GM18526 (cell line): ENCODE data around the gene GRIN2C.

Source experiments
- POLR2A ChIP-seq: IDR thresholded peaks from 3 replicates; pipeline ENCODE4 v1.6.1; 2011; ENCODE audit not compliant: insufficient read length; ENCODE audit errors: extremely low read depth

GRIN2C gene

DNA sequence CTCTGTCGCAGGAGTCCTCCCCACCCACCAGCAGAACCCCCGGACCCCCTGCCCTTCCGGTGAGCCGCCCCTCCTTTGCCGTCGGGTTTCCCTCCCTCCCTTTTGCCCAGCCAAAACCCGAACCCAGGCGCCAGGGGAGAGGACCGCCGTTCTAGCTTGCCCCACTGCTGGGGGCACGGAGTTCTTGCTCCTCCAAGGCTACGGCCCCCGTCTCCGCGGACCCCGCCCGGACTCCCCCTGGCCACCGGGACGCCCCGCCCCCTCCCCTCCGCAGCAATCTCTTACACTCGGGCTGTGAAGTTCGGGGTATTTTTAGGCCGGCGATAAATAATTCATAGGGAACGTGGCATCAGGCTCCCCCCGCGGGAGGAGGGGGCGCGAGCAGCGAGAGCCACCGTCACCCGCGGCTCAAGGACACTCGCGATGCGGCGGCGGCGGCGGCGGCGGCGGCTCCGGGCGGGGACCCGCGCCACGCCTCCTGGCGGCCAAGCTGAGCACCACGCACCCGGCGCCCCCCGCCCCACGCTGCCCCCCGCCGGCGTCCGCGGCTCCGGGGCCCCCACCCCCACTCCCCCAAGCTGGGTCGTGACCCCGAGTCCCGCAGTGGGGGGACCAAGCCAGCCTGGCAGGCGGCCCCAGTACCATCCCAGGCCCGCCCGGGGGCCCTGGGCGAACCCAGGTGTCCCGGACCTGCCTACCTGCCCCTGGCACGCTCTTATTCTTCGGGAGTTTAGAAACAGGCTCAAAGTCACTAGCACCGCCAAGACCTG, at the start of gene GRIN2C:
GRIN2C (minus strand) TSS at position 427 of the 770 bp plus-strand sequence. CDS start 4,793 bp downstream, outside the sequence.
- no peak for TF ChIP-seq POLR2A

DNA sequence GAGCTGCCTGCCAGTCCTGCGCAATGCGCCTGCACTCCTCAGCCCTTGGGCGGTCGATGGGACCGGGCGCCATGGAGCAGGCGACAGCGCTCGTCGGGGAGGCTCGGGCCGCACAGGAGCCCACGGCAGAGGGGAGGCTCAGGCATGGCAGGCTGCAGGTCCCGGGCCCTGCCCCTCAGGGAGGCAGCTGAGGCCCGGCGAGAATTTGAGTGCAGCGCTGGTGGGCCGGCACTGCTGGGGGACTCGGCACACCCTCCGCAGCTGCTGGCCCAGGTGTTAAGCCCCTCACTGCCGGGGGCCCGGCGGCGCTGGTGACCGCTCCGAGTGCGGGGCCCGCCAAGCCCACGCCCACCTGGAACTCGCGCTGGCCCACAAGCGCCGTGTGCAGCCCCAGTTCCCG, 47.3 kb upstream of the GRIN2C start:
- TF ChIP-seq POLR2A = no peak

DNA sequence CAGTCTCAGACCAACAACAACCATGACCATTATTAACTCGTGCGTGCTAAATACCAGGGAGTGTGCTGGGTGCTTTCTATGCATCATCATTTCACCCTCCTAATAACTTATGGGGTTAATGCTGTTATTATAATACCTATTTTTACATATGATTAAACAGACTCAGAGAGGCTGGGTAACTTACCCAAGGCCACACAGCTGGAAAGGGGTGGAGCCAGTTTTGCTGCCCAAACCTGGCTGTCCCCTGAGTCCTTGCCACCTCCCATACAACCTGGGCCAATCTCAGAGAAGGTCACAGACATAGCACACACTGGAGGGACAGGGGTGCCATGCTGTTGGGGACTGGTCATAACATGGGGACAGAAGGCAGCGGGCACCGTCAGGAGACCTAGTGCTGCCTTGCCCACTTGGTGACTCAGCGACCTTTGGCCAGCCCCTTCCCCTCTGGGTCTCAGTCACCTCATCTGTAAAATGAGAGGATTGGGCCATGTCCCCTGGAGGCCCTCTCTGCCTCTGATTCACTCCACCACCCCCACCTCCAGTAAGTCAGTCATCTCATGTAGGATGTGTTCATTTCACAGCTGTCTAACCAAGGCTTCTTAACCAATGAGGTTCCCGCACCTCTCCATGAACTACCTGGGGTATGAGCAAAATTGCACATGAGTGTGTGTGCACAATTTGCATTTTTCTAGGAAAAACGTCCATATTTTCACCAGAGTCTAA, 45.2 kb upstream of the GRIN2C start:
- no peak for TF ChIP-seq POLR2A

DNA sequence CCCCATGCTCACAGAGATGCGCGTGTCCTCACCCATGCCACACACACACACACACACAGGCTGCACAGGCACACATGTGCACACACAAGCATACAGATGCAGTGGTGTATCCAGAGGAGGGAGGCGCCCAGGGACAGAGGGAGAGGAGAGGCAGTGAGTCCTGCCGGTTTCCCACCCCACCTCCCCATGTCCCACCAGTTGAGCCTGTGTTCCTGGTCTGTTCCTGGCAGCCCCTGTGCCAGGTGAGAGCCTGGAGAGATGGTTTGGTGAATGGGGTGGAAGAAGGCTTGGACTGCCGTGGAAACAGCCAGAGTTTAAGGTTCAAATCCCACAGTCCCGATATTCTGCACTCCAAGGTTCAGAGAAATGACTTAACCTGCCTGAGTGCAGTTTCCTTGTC, 44.0 kb upstream of the GRIN2C start:
- TF ChIP-seq POLR2A = no peak

DNA sequence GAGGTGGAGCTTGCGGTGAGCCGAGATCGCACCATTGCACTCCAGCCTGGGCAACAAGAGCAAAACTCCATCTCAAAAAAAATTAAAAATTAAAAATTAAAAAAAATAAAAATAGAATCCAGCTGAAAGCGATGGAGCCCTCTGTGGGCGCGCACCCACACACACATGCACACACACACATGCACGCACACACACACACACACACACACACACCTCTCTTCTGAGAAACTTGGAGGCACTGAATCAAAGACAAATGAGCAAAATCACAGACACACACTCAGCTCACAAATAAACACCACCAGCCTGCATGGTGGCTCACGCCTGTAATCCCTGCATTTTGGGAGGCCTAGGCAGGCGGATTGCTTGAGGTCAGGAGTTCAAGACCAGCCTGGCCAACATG, 43.3 kb upstream of the GRIN2C start:
- no peak for TF ChIP-seq POLR2A

DNA sequence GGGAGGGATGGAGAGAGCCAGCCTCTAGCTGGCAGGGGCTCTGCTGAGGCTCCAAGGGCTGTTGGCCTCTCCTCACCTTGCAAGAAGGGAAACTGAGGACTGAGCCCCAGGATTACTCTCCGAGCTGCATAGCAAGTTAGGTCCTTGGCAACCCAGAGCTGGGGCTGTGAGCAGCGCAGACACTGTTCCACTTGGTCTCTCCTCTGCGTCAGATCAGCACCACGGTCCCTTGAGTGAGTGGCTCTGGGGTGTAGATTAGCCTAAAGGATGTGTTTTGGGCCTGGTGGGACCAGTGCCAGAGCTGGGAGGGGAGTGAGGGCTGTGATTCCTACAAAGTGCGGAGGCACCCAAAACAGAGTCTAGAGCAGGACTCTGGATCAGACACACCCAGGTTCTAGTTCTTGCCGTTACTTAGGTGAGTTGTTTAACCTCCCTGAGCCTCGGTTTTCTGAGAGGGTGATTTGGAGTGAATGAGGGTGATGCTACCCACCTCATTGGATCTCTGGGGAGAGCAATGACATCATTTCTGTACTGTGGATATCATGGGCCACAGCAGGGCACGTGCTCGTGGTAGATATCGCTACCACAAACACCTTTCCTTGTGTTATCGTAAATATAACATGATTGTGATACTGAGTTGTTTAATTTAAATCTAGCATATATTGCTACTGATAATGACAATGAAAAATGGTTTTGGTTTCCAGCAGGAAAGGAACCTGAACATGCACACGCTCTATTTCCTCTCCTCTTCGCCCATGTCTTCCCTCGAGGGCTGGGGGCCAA, 41.9 kb upstream of the GRIN2C start:
- TF ChIP-seq POLR2A = no peak

DNA sequence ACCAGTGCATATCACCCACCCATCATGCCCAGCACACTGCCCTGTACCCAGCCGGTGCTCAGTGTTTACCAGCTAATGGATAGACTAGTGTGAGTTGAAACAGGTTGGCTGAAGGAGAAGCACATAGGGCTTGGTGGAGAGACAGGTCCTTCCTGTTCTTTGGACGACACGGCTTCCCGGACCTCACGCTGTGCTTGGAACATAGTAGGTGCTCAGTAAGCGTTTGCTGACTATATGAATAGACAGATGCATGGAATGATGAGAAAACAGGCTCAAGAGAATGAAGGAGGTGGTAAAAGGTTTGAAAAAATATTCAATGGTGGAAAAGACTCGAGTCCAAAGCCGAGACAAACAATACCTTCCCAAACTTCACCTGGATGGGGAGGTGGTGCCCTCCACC, 40.5 kb upstream of the GRIN2C start:
- no peak for TF ChIP-seq POLR2A

DNA sequence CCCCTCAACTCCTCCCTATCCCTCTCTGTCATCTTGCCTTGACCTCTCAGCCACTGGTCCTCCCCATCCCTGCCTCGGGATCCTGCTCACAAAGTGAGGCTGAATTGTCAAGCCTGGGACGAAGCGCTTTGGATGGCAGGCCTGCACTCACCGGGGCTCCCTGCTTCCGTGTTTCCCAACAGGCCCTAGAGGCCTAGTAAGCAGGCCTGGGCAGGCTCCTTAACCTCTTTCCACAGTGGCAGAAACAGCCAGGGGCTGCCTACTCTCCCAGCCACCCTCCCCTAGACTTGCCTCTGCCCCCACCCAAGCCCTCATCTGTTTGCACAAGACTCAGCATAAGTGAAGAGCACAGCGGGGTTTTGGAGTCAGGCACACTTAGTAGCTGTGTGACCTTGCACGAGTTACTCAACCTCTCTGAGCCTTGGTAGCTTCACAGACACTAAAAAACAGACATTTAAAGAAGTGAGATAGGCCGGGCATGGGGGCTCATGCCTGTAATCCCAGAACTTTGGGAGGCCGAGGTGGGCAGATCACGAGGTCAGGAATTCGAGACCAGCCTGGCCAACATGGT, 38.8 kb upstream of the GRIN2C start:
- TF ChIP-seq POLR2A = no peak

DNA sequence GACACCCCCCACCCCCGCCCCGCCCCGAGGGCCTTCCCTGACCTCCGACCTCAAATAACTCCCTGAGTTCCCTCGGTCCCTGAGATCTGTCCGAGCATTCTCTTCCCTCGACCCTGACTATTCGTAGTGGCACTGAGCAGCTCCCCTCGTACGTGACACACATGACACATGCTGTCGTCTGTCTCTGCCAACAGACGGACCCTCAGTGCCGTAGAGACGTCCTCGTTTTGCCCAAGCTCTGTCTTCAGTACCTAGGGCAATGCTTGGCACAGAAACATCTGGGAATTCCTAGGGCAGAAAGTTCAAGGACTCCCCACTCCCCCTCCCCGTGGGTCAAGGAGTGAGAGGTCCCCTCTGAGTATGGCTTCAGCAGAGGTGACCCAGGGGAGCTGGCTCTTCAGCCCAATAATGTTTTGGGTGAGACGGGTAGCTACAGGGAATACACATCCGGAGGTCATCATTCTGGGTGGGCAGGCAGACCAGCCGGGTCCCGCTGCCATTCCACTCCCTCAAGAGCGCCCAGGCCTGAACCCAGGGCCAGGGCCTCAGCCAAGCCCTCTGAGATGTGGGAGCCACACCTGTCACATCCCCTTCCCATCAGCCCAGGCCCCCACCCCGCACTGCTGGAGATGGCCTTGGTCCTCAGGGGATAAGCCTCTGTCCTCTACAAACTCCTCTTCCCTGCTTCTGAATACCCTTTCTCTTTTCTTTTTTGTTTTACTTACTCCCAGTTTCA, 34.4 kb upstream of the GRIN2C start:
- no peak for TF ChIP-seq POLR2A

DNA sequence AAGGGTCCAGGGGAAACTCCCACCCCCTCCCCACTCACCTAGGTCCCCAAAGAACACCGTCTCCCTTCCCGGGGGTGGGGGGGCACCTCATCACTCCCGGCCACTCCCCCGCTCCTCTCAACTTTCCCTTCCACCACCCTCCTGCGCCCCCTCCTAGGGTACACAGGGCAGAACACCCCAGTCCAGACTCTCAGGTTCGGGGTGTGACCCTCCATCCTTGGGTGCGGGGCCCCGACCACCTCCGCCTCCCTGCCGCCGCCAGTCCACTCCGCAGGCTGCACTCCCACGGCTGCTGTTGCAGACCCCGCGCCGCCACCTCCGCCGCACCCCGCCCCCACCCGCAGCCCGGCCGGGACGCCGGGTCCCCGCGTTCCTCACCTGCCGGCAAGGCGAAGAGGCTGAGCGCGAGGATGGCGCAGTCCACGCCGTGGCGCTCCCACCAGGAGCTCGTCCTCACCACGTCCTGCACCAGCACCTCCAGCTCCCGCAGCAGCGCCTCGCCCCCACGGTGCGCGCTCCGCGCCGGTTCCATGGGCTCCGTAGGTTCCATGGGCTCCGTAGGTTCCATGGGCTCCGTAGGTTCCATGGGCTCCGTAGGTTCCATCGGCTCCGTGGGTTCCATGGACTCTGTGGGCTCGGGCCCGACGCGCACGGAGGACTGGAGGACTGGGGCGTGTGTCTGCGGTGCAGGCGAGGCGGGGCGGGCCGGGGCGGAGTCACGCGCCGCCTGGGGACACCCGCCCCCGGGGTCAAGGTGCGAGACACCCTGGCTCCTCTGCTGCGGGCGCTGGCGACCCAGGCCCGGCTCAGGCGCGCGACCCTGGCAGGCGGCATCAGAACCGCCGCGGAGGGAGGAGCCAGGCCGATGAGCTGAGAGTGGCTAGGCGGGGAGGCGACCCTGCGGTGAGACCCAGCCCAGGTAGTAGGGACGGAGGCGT, 33.6 kb upstream of the GRIN2C start, which contains the start of gene FADS6:
FADS6 (minus strand) TSS at position 660 of the 938 bp plus-strand sequence; CDS start at position 622, 38 bp downstream.
- no peak for TF ChIP-seq POLR2A

DNA sequence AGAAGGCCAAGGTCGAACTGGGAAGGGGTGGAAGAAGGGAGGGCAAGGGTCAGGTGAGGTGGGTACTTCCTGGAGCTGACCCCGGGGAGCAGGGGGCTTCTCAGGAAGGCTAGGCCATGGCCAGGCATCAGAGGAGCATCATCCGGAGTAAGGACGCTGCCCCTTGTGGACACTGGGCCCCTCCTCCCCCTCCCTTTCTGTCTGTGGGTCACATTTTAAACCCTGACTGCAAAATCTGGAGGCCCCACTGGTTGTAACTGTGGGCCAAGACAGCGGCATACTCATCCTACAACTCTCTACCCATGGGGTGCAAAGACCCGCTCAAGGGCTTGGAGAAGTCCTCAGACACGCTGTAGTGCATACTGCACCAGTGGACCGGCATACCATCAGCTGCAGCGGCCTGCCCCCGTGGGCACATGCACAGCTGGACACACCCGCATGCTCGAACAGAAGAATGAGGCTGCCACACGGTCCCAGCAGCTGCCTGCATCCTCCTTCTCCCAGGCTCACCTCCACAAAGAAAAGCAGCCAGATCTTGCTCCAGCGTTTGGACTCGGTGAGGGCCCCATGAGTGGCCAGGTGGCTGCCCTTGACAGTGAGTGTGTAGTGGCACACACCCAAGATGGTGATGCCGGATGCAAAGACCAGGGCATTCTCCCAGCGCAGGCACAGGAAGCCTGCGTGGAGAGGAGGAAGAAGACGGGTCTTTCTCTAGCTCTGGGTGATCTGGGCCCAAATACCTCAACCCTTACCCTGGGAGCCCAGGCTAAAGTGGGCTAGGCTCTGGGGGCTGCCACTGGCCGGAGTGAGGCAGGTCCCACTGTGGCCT, 32.5 kb upstream of the GRIN2C start:
- TF ChIP-seq POLR2A = no peak

DNA sequence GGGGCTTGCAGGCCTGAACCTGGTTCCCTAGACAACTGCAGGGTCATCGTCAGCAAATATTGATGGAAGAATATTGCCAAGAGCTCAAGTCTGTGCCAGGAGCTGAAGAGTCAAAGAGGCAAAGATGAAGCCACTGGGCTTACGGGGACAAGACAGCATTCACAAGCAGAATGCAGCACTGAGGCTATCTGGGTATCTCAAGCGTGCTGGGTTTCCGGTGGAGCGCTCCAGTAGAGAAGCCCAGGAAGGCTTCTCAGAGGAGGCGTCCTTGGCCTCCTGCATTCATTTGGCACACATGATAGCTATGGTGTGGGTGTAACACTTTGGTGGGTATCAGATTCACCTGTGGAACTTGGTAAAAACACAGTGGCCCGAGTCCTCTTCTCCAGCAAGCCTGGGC, 30.9 kb upstream of the GRIN2C start:
- TF ChIP-seq POLR2A = no peak

DNA sequence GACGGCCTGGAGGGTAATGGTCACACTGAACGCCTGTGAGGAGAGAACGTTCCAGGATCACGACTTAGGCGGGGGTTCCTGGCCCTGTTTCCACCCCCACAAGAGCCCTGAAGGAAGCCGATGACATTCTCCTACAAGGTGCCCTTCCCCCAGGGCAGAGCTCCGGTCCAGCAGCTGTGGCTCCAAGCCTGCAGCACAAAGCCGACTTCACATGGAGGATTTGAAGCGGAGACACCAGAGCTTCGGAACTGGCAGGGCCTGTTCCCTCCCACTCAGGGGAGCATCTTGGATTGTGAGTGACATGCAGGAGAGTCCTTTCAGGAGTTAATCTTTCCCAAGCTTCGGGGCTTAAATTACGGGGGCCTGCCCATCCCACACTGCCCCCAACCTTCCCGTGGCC, 28.8 kb upstream of the GRIN2C start:
- TF ChIP-seq POLR2A = no peak
